Astrocyte of the cerebellum (primary cell): Measurements from ENCODE around the gene POU2F3.

Experiments
- DNase-seq: peaks from one replicate; pipeline ENCODE4 v3.0.0-alpha.2; 2011; ENCODE audit warnings: low read depth
- H3K4me3 ChIP-seq: 2 replicates; pipeline ENCODE4 v1.5.1; 2011; ENCODE audit warnings: mild to moderate bottlenecking, low read depth, low read length, moderate library complexity
- CTCF ChIP-seq: IDR thresholded peaks from 2 replicates; pipeline ENCODE4 v1.5.1; 2012; ENCODE audit warnings: low read length, low read depth, moderate library complexity, mild to moderate bottlenecking; ENCODE audit errors: missing control alignments
- in situ Hi-C: cut with HindIII; loops from 2 replicates; pipeline ENCODE4 v1.10.0; 2017; ENCODE audit warnings: low sequenced_read_pairs

Gene POU2F3

GRCh38 chr11:120209746-120210625, 30.0 kb upstream of the POU2F3 start:
- no peak for DNase-seq
- no peak for TF ChIP-seq CTCF
- in situ Hi-C loops, result no loop called here
- peak overlapping the region; percentile 58 for H3K4me3 ChIP-seq

GRCh38 chr11:120210626-120211521, 29.1 kb upstream of the POU2F3 start, which contains the start of gene OAF:
Gene OAF, plus strand, starts transcription at chr11:120211032. Its CDS starts 248 bp downstream, at chr11:120211280.
- peak; percentile 37 for DNase-seq
- peak; percentile 6 for TF ChIP-seq CTCF
- peak within 1 kb of the TSS; percentile 58 for H3K4me3 ChIP-seq
- in situ Hi-C loops, result no loop called here

GRCh38 chr11:120211522-120212258, 28.2 kb upstream of the POU2F3 start:
- H3K4me3 ChIP-seq, result peak overlapping the region; percentile 58
- DNase-seq, result no peak
- TF ChIP-seq CTCF, result no peak
- in situ Hi-C loops, result no loop called here

- no peak for TF ChIP-seq CTCF
- DNase-seq, result no peak
- in situ Hi-C loops, result no loop called here
- H3K4me3 ChIP-seq, result peak overlapping the region; percentile 58
Measured at GRCh38 chr11:120212259-120212878, 27.6 kb upstream of the POU2F3 start.

GRCh38 chr11:120212926-120213325, 27.0 kb upstream of the POU2F3 start:
- H3K4me3 ChIP-seq, result peak overlapping the region; percentile 58
- TF ChIP-seq CTCF, result no peak

More at GRCh38 chr11:120212926-120213325, 27.0 kb upstream of the POU2F3 start:
- in situ Hi-C loops, result no loop called here
- DNase-seq, result no peak
